Measurements from ENCODE around the gene COL25A1. TPM values are rescaled to one million over a fixed set of nuclear protein-coding genes. Genes with fewer than 3 reads are reported as not detected.
A peak's percentile ranks its signal among the peaks of the same experiment; 100 is the strongest.

Gene COL25A1
- 0.35 TPM for total RNA-seq
- long read RNA-seq, result 0 reads

GRCh38 chr4:109302361-109303139 is at the start of gene COL25A1:
COL25A1 (minus strand) TSS chr4:109302658.
- Histone ChIP-seq H3K36me3 (no peaks in the 10 kb centered on the region), H3K4me1 (peaks cover 11% of the 10 kb centered on the region), H3K27ac (no peak within 1 kb of the TSS), H3K4me3 (peak within 1 kb of the TSS; percentile 65), H3K9me3 (no peaks in the 10 kb centered on the region), H3K27me3 (ENCODE audit: low read depth) (peaks cover 42% of the 10 kb centered on the region)
- DNase-seq (peak; percentile 66), ATAC-seq (peak; percentile 85 to 92)
- no peak for TF ChIP-seq CTCF (IDR thresholded peaks at IDR 0.05)
- intact Hi-C loops (cut with DNase I), result no loop called here

DNA sequence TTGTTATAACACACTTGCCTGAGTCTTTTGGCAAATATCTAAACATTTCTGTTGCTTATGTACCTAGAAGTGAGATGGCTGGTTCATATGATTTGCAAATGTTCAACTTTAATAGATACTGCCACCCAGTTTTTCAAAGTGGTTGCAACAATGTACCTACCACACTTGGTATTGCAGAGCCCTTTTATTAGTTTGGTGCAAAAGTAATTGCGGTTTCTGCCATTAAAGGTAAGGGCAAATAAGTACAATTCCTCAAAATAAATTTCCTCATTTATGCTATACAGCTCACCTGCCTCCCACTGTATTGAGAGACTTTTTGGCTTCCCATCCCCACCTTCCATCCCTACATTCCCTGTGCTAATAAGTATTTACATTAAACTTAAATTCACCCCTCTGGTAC is 47.7 kb upstream of the COL25A1 start:
- intact Hi-C loops (cut with DNase I), result no loop called here
- no peak overlapping the region for H3K27ac ChIP-seq
- no peaks in the 10 kb centered on the region for H3K36me3 ChIP-seq
- H3K4me3 ChIP-seq, result no peak overlapping the region
- no peaks in the 10 kb centered on the region for H3K4me1 ChIP-seq
- H3K27me3 ChIP-seq (ENCODE audit: low read depth), result no peaks in the 10 kb centered on the region
- TF ChIP-seq CTCF (IDR thresholded peaks at IDR 0.05), result no peak
- no peaks in the 10 kb centered on the region for H3K9me3 ChIP-seq
- no peak for ATAC-seq
- DNase-seq, result no peak

GRCh38 chr4:109334129-109335105 is 32.0 kb upstream of the COL25A1 start:
- intact Hi-C loops (cut with DNase I), result no loop called here
- no peaks in the 10 kb centered on the region for H3K27me3 ChIP-seq (ENCODE audit: low read depth)
- H3K27ac ChIP-seq, result no peak overlapping the region
- TF ChIP-seq CTCF (IDR thresholded peaks at IDR 0.05), result no peak
- no peak for ATAC-seq
- H3K36me3 ChIP-seq, result no peaks in the 10 kb centered on the region
- H3K4me1 ChIP-seq, result no peaks in the 10 kb centered on the region
- DNase-seq, result no peak
- H3K4me3 ChIP-seq, result no peak overlapping the region
- H3K9me3 ChIP-seq, result no peaks in the 10 kb centered on the region

DNA sequence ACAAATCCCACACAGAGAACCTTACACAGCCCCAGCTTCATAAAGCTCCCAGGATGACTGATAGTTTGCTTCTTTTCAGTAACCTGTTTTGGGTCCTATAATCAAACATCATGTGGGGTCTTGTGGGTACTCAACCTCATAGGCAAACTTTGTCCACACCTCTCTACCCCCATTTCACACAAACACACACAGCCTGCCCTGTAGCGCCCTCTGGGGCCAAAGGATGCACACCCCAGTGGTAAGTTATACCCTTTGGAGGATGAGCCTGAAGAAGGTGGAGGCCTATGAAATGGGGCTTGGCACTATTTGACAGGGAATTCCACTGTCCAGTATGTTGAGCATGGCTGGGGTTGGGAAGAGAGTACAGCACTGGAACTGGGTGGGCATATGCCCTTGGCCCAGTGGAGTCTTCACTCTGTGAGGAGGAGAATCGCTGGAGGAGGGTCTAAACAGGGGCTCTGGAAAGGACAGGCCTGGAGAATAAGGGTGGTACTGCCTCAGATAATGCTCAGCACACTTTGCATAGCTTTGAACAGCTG is 30.5 kb upstream of the COL25A1 start:
- DNase-seq (no peak), ATAC-seq (peak in 1 of 2 donors; percentile 30)
- H3K27ac ChIP-seq, result no peak overlapping the region
- no peaks in the 10 kb centered on the region for H3K36me3 ChIP-seq
- H3K27me3 ChIP-seq (ENCODE audit: low read depth), result no peaks in the 10 kb centered on the region
- H3K4me1 ChIP-seq, result no peaks in the 10 kb centered on the region
- TF ChIP-seq CTCF (IDR thresholded peaks at IDR 0.05), result peak; percentile 23
- H3K9me3 ChIP-seq, result no peaks in the 10 kb centered on the region
- intact Hi-C loops (cut with DNase I), result no loop called here
- no peak overlapping the region for H3K4me3 ChIP-seq

DNA sequence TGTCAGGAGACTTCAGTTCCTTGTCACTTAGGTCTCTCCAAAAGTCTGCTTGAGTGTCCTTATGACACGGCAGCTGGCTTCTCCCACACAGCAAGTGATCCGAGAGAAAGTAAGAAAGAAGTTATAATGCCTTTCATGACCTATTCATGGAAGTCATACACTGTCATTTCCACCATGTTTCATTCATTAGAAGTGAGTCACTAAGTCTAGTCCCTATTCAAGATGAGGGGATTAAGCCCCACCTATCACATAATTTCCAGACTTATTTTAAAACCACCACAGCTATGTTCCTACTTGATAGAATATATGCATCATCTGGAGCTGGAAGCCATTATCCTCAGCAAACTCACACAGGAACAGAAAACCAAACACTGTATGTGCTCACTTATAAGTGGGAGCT is 25.2 kb upstream of the COL25A1 start:
- no peak for DNase-seq
- peaks cover 10% of the 10 kb centered on the region for H3K9me3 ChIP-seq

More for the DNA sequence above, 25.2 kb upstream of the COL25A1 start:
- no peak for ATAC-seq
- H3K4me1 ChIP-seq, result no peaks in the 10 kb centered on the region
- H3K36me3 ChIP-seq, result no peaks in the 10 kb centered on the region
- H3K4me3 ChIP-seq, result no peak overlapping the region
- H3K27me3 ChIP-seq (ENCODE audit: low read depth), result no peaks in the 10 kb centered on the region
- intact Hi-C loops (cut with DNase I), result no loop called here
- no peak for TF ChIP-seq CTCF (IDR thresholded peaks at IDR 0.05)
- H3K27ac ChIP-seq, result no peak overlapping the region
